Fibroblast of lung (primary cell): ENCODE results near the gene RAET1E. TPM values are rescaled to one million over a fixed set of nuclear protein-coding genes. Genes with fewer than 3 reads are reported as not detected.
"Not testable (repeated sequence)": the region's sequence is repeated elsewhere in the genome, so short reads cannot be mapped to it uniquely, and the experiment has no call there.

ENCODE experiments used
- DNase-seq, 2 donors: peaks; one replicate each; pipeline versions ENCODE4 v3.0.0 to v3.0.0-alpha.2; 2010; ENCODE audit warnings: low read depth in 2 of 2
- H2AFZ ChIP-seq: 2 replicates; pipeline ENCODE4 v1.5.1; 2012; ENCODE audit warnings: low read length, control low read depth, inconsistent platforms
- H3K27ac ChIP-seq: 2 replicates; pipeline ENCODE4 v1.5.1; 2011; ENCODE audit warnings: low read length, control low read depth; ENCODE audit not compliant: insufficient read depth
- H3K27me3 ChIP-seq: 2 replicates; pipeline ENCODE4 v1.5.1; 2011; ENCODE audit warnings: mild to moderate bottlenecking, low read length; ENCODE audit not compliant: control insufficient read depth, insufficient read depth
- H3K36me3 ChIP-seq: 2 replicates; pipeline ENCODE4 v1.5.1; 2011; ENCODE audit warnings: low read length; ENCODE audit not compliant: control insufficient read depth, insufficient read depth
- H3K4me1 ChIP-seq: 2 replicates; pipeline ENCODE4 v1.5.1; 2011; ENCODE audit warnings: low read length; ENCODE audit not compliant: control insufficient read depth, insufficient read depth; ENCODE audit errors: extremely low read depth
- H3K4me2 ChIP-seq: 2 replicates; pipeline ENCODE4 v1.5.1; 2011; ENCODE audit warnings: low read length, control low read depth; ENCODE audit not compliant: insufficient read depth; ENCODE audit errors: extremely low read depth
- H3K4me3 ChIP-seq, 4 experiments: fragments of 200-600 bp in 1 of 4; sonication (generic) in 1 of 4; replicated peaks in 1 of 4; 2 replicates each; pipeline ENCODE4 v1.5.1; 2011 to 2016; ENCODE audit warnings: low read length in 4 of 4, low read depth in 3 of 4, mild to moderate bottlenecking in 3 of 4, control low read depth in 2 of 4, inconsistent platforms in 1 of 4, mixed read lengths in 1 of 4; ENCODE audit not compliant: insufficient read depth in 1 of 4; ENCODE audit errors: control extremely low read depth in 1 of 4
- H3K79me2 ChIP-seq: 2 replicates; pipeline ENCODE4 v1.5.1; 2012; ENCODE audit warnings: mild to moderate bottlenecking, low read length, inconsistent platforms; ENCODE audit not compliant: control insufficient read depth, insufficient read depth
- H3K9ac ChIP-seq: 2 replicates; pipeline ENCODE4 v1.5.1; 2011; ENCODE audit warnings: mild to moderate bottlenecking, low read length, control low read depth; ENCODE audit not compliant: insufficient read depth
- H3K9me3 ChIP-seq: 2 replicates; pipeline ENCODE4 v1.5.1; 2012; ENCODE audit warnings: low read depth, low read length; ENCODE audit not compliant: control insufficient read depth, insufficient read depth
- H4K20me1 ChIP-seq: 2 replicates; pipeline ENCODE4 v1.5.1; 2011; ENCODE audit warnings: low read length; ENCODE audit not compliant: control insufficient read depth, insufficient read depth; ENCODE audit errors: extremely low read depth
- EZH2 ChIP-seq: IDR thresholded peaks from 2 replicates; pipeline ENCODE4 v1.5.1; 2012; ENCODE audit warnings: low read length, control low read depth, mild to moderate bottlenecking; ENCODE audit errors: missing control alignments
- polyA plus RNA-seq, 2 donors: library from polyadenylated mRNA; depleted of rRNA in 1 of 2; stranded (reverse) in 1 of 2; unstranded in 1 of 2; fragments of >200 nt; gene quantifications; 2 replicates each; pipeline ENCODE4 v1.2.1, GENCODE V29; 2011 to 2012; ENCODE audit warnings: missing spikeins in 1 of 2
- total RNA-seq: library from RNA; depleted of rRNA; stranded (reverse); fragments of >200 nt; gene quantifications from 2 replicates; pipeline ENCODE4 v1.2.1, GENCODE V29; 2014
- TF ChIP-seq, protein P1 (sequence below), 2 donors: IDR thresholded peaks in 1 of 2; conservative IDR thresholded peaks in 1 of 2; 1 replicate in 1 of 2; 2 replicates in 1 of 2; pipeline ENCODE4 v1.5.1; 2011 to 2012; ENCODE audit warnings: low read length in 2 of 2, control low read depth in 1 of 2, inconsistent platforms in 1 of 2, low read depth in 1 of 2, mild to moderate bottlenecking in 1 of 2

RAET1E gene
- total and polyA plus RNA-seq, 2 donors (not counting 1 experiment from before 2014, with no cell fraction given) = 0.12 to 1.5 TPM

DNA sequence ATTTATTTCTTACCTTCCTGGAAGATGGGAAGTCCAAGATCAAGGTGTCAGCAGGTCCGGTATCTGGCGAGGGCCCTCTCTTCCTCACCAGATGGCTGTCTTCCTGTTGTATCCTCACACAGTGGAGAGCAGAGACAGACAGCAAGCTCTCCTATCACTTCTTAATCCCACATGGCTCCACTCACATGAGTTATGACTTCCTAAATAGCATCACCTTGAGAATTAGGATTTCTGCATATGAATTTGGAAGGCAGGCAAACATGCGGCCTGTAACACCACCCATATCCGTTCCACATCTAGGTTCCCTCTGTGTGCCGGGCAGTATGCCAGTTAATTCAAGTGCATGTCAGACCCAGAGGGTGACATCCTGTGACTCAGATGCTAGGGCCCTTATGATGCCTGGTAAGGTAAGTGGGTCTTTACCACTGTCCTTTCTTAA, 2.1 kb downstream of the RAET1E start:
- H3K79me2 ChIP-seq = no peaks in the 10 kb centered on the region
- H3K4me1 ChIP-seq = peaks cover 29% of the 10 kb centered on the region
- peak overlapping the region; percentile 62 for H3K27ac ChIP-seq
- H3K4me2 ChIP-seq = no peak overlapping the region
- no peaks in the 10 kb centered on the region for H4K20me1 ChIP-seq
- no peaks in the 10 kb centered on the region for H3K27me3 ChIP-seq
- no peaks in the 10 kb centered on the region for H3K9me3 ChIP-seq
- H3K4me3 ChIP-seq = no peak overlapping the region
- DNase-seq = peak; percentile 43 to 75
- H2AFZ ChIP-seq = no peak overlapping the region
- no peaks in the 10 kb centered on the region for H3K36me3 ChIP-seq
- H3K9ac ChIP-seq = no peak overlapping the region
- no peak for TF ChIP-seq EZH2
- TF ChIP-seq, protein P1, sequence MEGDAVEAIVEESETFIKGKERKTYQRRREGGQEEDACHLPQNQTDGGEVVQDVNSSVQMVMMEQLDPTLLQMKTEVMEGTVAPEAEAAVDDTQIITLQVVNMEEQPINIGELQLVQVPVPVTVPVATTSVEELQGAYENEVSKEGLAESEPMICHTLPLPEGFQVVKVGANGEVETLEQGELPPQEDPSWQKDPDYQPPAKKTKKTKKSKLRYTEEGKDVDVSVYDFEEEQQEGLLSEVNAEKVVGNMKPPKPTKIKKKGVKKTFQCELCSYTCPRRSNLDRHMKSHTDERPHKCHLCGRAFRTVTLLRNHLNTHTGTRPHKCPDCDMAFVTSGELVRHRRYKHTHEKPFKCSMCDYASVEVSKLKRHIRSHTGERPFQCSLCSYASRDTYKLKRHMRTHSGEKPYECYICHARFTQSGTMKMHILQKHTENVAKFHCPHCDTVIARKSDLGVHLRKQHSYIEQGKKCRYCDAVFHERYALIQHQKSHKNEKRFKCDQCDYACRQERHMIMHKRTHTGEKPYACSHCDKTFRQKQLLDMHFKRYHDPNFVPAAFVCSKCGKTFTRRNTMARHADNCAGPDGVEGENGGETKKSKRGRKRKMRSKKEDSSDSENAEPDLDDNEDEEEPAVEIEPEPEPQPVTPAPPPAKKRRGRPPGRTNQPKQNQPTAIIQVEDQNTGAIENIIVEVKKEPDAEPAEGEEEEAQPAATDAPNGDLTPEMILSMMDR (conservative IDR thresholded peaks at IDR 0.05 in 1 of 2, IDR thresholded peaks at IDR 0.05 in 1 of 2; ENCODE audit: low read depth in 1 of 2, low read length in 2 of 2) = no peak

DNA sequence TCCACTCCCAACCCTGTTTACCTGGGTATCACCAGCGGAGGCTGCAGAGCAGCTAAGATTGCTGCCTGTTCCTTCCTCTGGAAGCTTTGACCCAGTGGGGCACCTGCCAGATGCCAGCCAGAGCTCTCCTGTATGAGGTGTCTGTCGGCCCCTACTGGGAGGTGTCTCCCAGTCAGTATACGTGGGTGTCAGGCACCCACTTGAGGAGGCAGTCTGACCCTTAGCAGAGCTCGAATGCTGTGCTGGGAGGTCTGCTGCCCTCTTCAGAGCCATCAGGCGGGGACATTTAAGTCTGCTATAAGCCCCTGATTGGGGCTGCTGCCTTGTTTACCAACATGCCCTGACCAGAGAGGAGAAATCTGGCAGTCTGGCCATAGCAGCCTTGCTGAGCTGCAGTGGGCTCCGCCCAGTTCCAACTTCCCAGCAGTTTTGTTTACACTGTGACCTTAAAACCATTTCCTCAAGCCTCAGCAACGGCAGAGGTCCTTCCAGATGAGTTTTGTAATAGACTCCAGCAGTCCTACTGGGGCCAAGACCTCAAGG, 2.8 kb downstream of the RAET1E start:
- H3K27ac ChIP-seq = peak overlapping the region; percentile 62

DNA sequence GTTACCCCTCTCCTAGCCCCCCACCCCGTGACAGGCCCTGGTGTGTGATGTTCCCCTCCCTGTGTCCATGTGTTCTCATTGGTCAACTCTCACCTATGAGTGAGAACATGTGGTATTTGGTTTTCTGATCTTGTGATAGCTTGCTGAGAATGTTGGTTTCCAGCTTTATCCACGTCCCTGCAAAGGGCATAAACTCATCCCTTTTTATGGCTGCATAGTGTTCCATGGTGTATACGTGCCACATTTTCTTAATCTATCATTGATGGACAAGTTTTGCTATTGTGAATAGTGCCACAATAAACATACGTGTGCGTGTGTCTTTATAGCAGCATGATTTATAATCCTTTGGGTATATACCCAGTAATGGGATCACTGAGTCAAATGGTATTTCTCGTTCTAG, 6.0 kb downstream of the RAET1E start:
- H3K27ac ChIP-seq, H3K79me2 ChIP-seq, H4K20me1 ChIP-seq, H3K36me3 ChIP-seq, H3K9ac ChIP-seq, H2AFZ ChIP-seq, H3K9me3 ChIP-seq, H3K4me2 ChIP-seq, H3K27me3 ChIP-seq, H3K4me3 ChIP-seq, DNase-seq: not testable (repeated sequence)
- H3K4me1 ChIP-seq = peaks cover 35% of the 10 kb centered on the region

More for the DNA sequence above, 2.8 kb downstream of the RAET1E start:
- no peaks in the 10 kb centered on the region for H3K27me3 ChIP-seq
- TF ChIP-seq, protein P1 (conservative IDR thresholded peaks at IDR 0.05 in 1 of 2, IDR thresholded peaks at IDR 0.05 in 1 of 2; ENCODE audit: low read depth in 1 of 2, low read length in 2 of 2) = no peak
- TF ChIP-seq EZH2 = no peak
- no peak overlapping the region for H3K9ac ChIP-seq
- H4K20me1 ChIP-seq = no peaks in the 10 kb centered on the region
- peak; percentile 57 to 95 for DNase-seq
- H3K36me3 ChIP-seq = no peaks in the 10 kb centered on the region
- H3K4me1 ChIP-seq = peaks cover 29% of the 10 kb centered on the region
- no peaks in the 10 kb centered on the region for H3K79me2 ChIP-seq
- H3K4me3 ChIP-seq = no peak overlapping the region
- H3K9me3 ChIP-seq = no peaks in the 10 kb centered on the region
- H3K4me2 ChIP-seq = peak overlapping the region; percentile 3
- peak overlapping the region; percentile 63 for H2AFZ ChIP-seq
